Endothelial cell (in vitro differentiated cells): Measurements from ENCODE around the gene OPN3. TPM values are rescaled to one million over a fixed set of nuclear protein-coding genes. Genes with fewer than 3 reads are reported as not detected.

Source experiments
- DNase-seq: peaks from one replicate; pipeline ENCODE4 v3.0.0; 2021; ENCODE audit warnings: low spot score
- H3K27ac Mint-ChIP-seq: one replicate; pipeline ENCODE4 v1.8.0; 2021; ENCODE audit warnings: mixed read lengths, inconsistent platforms; ENCODE audit not compliant: unreplicated experiment
- H3K27me3 Mint-ChIP-seq: one replicate; pipeline ENCODE4 v1.8.0; 2021; ENCODE audit warnings: mild to moderate bottlenecking, moderate library complexity, mixed read lengths, inconsistent platforms; ENCODE audit not compliant: unreplicated experiment
- H3K36me3 Mint-ChIP-seq: one replicate; pipeline ENCODE4 v1.8.0; 2021; ENCODE audit warnings: mild to moderate bottlenecking, low read depth, mixed read lengths, inconsistent platforms; ENCODE audit not compliant: unreplicated experiment
- H3K4me1 Mint-ChIP-seq: one replicate; pipeline ENCODE4 v1.8.0; 2021; ENCODE audit warnings: mild to moderate bottlenecking, mixed read lengths, inconsistent platforms; ENCODE audit not compliant: unreplicated experiment
- H3K4me3 Mint-ChIP-seq: one replicate; pipeline ENCODE4 v1.8.0; 2021; ENCODE audit warnings: mild to moderate bottlenecking, mixed read lengths, inconsistent platforms; ENCODE audit not compliant: unreplicated experiment
- H3K9me3 Mint-ChIP-seq: one replicate; pipeline ENCODE4 v1.8.0; 2021; ENCODE audit warnings: mixed read lengths, inconsistent platforms; ENCODE audit not compliant: unreplicated experiment
- total RNA-seq: library from RNA; stranded (reverse); fragmentation: NEBNext Ultra II Directional; extraction: Animal tissue kit (Norgen Biotek cat#: 25700); gene quantifications from one replicate; pipeline ENCODE4 v1.2.1, GENCODE V29; 2021; ENCODE audit not compliant: unreplicated experiment
- TF ChIP-seq, protein P1 (sequence below): fragments of 200-600 bp; sonication (generic); IDR thresholded peaks from one replicate; pipeline ENCODE4 v1.5.0; 2021; ENCODE audit warnings: antibody characterized with exemption; ENCODE audit not compliant: unreplicated experiment

OPN3 gene
- total RNA-seq, 1 donor from 2014 or later: 19.7 TPM

GRCh38 chr1:241574154-241574553, 66.0 kb downstream of the OPN3 start:
- TF ChIP-seq, protein P1, sequence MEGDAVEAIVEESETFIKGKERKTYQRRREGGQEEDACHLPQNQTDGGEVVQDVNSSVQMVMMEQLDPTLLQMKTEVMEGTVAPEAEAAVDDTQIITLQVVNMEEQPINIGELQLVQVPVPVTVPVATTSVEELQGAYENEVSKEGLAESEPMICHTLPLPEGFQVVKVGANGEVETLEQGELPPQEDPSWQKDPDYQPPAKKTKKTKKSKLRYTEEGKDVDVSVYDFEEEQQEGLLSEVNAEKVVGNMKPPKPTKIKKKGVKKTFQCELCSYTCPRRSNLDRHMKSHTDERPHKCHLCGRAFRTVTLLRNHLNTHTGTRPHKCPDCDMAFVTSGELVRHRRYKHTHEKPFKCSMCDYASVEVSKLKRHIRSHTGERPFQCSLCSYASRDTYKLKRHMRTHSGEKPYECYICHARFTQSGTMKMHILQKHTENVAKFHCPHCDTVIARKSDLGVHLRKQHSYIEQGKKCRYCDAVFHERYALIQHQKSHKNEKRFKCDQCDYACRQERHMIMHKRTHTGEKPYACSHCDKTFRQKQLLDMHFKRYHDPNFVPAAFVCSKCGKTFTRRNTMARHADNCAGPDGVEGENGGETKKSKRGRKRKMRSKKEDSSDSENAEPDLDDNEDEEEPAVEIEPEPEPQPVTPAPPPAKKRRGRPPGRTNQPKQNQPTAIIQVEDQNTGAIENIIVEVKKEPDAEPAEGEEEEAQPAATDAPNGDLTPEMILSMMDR: no peak
- Mint-ChIP-seq H3K27me3 (no peaks in the 10 kb centered on the region), H3K9me3 (no peaks in the 10 kb centered on the region)

GRCh38 chr1:241569848-241570247, 70.3 kb downstream of the OPN3 start:
- no peak overlapping the region for H3K4me3 Mint-ChIP-seq
- no peak overlapping the region for H3K27ac Mint-ChIP-seq
- H3K9me3 Mint-ChIP-seq: no peaks in the 10 kb centered on the region
- peaks cover 2% of the 10 kb centered on the region for H3K27me3 Mint-ChIP-seq
- TF ChIP-seq, protein P1: no peak
- H3K36me3 Mint-ChIP-seq: no peaks in the 10 kb centered on the region
- no peaks in the 10 kb centered on the region for H3K4me1 Mint-ChIP-seq
- DNase-seq: no peak

More at GRCh38 chr1:241574154-241574553, 66.0 kb downstream of the OPN3 start:
- no peak overlapping the region for H3K27ac Mint-ChIP-seq
- H3K36me3 Mint-ChIP-seq: no peaks in the 10 kb centered on the region
- no peak overlapping the region for H3K4me3 Mint-ChIP-seq
- no peaks in the 10 kb centered on the region for H3K4me1 Mint-ChIP-seq
- DNase-seq: no peak

DNA sequence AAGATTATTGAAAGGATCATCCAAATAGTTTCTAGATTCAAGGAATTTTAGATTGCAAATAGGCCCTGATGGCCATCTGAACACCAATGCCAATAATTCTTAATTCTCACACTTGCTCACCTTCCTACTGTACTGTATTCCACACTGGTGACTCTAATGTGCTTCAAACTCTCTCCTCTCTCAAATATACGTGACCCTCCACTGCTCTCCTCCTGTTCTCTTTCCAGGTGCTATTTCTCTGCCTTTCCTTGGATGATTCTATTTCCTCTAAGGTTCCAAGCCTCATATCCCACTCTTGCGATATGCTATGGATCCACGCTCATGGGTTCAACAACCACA, 79.4 kb downstream of the OPN3 start:
- Mint-ChIP-seq H3K36me3 (no peaks in the 10 kb centered on the region), H3K4me3 (no peak overlapping the region), H3K27me3 (peaks cover 2% of the 10 kb centered on the region), H3K9me3 (no peaks in the 10 kb centered on the region), H3K27ac (no peak overlapping the region), H3K4me1 (no peaks in the 10 kb centered on the region)
- no peak for DNase-seq
- TF ChIP-seq, protein P1: no peak

DNA sequence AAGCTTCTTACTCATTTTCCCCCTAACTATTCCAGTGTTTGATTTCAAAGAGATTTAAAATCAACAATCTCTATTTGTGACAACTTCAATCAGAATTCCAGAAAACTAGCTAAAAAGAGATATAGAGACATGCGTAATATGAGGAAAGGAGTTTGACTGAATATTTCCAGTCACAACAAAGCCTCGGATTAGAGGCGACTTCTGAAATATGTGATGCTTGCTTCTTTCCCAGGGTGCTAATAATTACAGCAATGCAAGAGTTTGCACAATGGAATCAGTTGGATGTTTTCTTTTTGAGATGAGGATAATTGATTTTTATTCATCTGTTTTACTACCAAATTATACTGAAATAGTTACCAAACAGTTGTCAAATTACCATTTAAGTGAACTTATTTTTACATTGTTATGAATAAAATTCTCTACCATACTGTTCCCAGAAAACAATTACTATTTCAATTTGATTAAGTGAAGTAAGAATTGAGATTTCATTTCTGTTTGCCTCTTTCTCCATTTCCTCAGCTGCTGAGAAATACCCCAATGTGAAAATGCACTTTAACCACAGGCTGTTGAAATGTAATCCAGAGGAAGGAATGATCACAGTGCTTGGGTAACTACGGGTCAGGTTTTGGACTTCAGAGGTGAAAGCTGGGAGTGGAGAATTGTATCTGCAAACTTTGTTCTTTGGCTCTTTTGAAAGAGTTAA, 79.9 kb downstream of the OPN3 start:
- Mint-ChIP-seq H3K27me3 (peaks cover 2% of the 10 kb centered on the region), H3K9me3 (no peaks in the 10 kb centered on the region), H3K27ac (no peak overlapping the region), H3K4me3 (no peak overlapping the region), H3K4me1 (no peaks in the 10 kb centered on the region), H3K36me3 (no peaks in the 10 kb centered on the region)
- no peak for DNase-seq
- TF ChIP-seq, protein P1: no peak

DNA sequence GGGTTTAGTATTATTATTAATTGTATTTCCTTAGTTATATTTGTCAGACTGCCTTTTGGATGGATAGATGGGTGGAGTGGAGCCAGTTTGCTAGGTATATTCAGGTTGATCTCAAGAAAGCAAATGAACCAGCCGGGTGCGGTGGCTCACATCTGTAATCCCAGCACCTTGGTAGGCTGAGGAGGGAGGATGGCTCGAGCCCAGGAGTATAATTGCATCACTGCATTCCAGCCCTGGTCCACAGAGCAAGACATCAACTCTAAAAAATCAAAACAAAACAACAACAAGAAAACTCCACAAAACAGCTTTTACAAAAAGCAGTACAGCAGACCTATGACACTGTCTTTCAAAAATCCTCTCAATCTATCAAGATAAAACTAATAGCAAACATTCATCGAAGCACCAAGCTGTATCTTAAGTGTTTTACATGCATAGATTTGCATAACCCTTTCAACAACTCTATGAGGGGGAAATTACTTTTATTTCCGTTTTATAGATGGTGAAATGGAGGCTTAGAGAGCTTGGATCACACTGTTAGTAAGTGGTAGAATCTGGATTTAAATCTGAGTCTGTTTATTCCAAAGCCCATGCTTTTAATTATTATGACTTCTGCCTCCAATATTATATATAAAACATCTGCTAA, 82.5 kb downstream of the OPN3 start:
- H3K27me3 Mint-ChIP-seq: peaks cover under 1% of the 10 kb centered on the region
- H3K4me3 Mint-ChIP-seq: no peak overlapping the region
- TF ChIP-seq, protein P1: no peak
- no peaks in the 10 kb centered on the region for H3K4me1 Mint-ChIP-seq
- no peaks in the 10 kb centered on the region for H3K36me3 Mint-ChIP-seq
- H3K9me3 Mint-ChIP-seq: no peaks in the 10 kb centered on the region
- H3K27ac Mint-ChIP-seq: no peak overlapping the region
- DNase-seq: no peak
